Right renal pelvis (tissue), 4 donors: ENCODE data around the gene CCDC24. TPM values are rescaled to one million over a fixed set of nuclear protein-coding genes. Genes with fewer than 3 reads are reported as not detected.
A peak's percentile ranks its signal among the peaks of the same experiment; 100 is the strongest.

Experiments
- DNase-seq, 4 donors: peaks; one replicate each; pipeline ENCODE4 v3.0.0-alpha.2; 2013; ENCODE audit warnings: low read depth in 4 of 4, low spot score in 3 of 4, missing footprints in 1 of 4
- polyA plus RNA-seq, 4 donors: library from polyadenylated mRNA; unstranded; fragments of 120-200 nt; gene quantifications; one replicate each; pipeline ENCODE4 v1.2.1, GENCODE V29; 2013; ENCODE audit not compliant: insufficient read length in 4 of 4

Gene CCDC24
- polyA plus RNA-seq, 4 donors: 16.3 to 22.6 (median 20.5) TPM

DNA sequence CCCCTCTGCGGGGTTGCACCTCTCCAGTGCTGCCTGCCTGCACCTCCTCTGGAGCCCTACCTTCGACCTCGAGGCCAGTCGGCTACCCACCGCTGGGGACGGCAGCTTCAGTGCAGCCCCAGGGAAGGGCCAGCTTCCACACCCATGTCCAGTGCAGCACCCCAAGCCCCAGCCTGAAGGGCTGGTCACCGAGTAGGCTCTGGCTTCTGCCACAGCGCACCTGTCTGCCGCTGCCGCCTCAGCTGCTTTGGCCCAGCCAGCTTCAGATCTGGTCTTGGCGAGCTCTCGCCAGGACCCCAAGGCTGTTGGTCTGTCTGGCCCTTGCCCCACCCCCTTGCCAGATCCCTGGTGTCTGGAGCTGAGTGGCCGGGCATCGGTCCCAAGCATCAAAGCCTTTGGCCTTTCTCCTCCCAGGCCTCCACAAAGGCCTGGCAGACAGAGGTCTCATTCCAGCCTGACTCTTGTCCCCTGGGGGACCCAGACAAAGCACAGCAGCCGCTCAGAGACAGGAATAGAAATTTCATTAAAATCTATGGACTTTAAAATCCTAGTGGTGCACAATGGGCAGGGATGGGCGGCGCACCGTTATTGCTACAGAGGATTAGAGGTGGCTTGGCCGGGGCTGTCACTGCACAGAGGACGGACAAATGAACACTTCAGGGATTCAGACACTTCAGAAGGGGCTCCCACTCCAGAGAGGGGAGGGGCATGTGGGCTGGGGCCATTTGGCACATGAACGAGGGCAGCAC is 4.8 kb downstream of the CCDC24 start:
- DNase-seq: no peak

DNA sequence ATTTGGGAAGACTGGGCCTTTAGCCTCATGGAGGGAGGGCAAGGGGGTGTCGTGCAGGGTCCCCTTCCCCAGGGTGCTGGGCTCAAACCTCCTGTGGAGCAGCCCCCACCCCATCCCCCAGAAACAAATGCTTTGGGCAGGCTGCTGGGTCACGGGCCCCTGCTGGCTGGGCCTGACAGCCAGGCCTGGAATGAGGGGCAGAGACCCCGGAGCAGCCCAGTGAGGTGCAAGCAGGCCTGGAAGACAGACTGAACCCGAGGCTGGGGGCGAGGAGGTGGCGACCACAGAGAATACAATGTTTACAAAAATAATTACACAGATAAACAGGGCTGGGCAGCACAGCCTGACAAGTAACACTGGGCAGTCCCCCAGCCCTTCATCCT is 5.3 kb downstream of the CCDC24 start:
- DNase-seq: no peak

DNA sequence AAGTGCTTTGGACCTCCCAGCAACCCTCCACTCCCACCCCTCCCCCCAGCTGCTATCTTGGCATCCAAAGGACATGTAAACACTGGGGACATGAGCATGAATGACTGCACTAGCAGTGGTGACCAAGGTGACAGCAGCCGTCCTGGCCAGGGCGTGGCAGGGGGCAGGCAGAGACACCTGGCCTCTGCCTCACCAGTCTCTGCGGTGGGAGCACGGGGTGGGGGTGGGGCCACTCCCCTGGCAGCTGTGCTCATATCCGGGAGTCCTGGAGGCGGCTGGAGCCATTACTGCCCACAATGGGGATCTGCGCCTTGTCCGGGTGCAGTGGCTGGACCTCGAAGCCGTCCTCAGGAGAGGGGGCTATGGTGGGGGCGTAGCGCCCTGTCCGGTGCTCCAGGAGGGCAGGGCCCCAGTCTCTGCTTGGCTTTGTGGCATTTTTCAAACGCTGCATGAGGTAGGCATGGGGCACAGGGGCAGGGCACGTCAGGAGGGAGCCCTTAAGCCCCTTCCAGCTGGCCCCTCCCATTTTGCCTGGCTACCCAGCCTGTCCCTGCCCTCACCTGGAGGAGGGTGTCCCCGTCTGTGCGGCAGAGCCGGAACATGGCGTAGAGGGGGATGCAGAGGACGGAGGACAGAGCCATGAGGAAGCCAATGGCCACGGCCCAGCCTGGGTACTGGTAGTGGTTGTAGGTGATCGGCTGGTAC is 6.0 kb downstream of the CCDC24 start:
- no peak for DNase-seq

DNA sequence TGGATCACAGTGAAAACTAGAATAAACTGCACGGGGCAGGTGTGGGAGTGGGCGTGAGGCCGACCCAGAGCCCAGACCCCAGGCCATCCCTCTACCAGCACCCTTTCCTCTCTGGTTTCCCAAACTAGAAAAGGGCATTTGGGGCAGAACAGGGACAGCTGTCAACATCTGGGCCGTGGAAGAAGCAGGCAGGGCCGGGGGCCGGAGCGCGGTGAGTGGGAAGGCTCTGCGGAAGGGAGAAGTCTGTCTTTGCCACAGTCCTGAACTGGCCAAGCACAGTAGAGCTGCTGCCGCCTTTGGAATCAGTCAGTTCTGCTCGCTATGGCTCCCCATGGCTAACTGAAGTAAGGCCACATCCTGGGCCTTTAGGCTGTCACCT is 6.6 kb downstream of the CCDC24 start:
- DNase-seq: no peak

DNA sequence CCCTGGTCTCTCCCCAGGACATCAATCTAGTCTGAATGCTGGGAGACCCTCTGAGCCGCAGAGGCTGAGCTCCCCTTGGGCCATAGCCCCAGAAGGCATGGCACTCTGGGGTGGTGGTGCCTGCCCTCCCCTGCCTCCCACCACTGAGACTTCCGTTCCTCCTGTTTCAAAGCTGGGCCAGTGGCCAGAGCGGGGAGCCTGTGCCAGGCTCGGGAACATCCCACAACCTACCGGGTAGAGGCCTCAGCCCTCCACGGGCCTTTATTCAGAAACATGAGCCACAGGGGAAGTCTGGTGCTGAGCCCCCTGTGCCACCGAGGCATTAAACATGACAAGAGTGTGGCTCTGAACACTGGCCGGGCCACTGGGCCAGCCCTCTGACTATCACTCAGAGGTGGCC is 8.1 kb downstream of the CCDC24 start:
- DNase-seq: no peak

DNA sequence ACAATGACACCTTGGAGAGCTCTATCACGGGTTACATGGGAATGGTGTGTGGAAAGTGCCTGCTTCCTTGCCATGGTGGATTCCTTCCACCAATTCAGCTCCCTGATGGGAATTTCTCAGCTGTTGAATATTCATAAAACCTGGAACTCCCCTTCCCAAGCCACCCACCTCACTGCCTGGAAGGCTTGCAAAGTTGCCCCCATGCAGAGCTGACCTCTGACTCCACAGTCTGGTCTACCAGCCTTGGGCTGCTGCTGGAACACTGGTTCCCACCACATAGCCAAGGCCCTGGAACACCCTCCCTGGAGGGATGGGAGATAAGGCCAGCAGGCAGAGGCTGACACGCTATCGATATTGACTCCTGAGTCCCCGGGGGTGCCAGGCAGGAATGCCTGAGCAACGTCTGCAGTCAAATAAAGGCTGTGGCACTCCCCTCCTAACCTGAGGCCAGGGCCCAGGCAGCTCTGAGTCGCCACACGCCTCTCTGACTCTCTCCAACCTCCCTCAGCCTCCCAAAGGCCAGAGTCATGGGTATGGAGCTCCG is 8.8 kb downstream of the CCDC24 start:
- no peak for DNase-seq

DNA sequence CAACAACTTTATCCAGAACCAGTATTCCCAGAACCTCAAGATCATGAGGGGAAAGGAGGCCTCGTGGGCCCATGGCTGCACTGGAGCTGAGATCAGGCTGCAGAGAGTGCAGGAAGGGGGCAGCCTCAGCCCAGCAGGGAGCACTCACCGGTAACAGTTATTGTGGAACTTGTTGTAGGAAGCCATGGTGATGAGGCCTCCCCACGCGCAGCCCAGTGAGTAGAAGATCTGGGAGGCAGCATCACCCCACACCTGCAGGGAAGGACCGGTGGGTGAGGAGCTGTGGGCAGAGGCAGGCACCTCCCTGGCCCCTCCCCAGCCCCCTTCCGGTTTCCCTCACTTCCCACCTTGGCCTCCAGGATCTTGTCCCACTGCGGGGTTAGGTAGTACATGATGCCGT is 10.8 kb downstream of the CCDC24 start:
- DNase-seq: no peak

DNA sequence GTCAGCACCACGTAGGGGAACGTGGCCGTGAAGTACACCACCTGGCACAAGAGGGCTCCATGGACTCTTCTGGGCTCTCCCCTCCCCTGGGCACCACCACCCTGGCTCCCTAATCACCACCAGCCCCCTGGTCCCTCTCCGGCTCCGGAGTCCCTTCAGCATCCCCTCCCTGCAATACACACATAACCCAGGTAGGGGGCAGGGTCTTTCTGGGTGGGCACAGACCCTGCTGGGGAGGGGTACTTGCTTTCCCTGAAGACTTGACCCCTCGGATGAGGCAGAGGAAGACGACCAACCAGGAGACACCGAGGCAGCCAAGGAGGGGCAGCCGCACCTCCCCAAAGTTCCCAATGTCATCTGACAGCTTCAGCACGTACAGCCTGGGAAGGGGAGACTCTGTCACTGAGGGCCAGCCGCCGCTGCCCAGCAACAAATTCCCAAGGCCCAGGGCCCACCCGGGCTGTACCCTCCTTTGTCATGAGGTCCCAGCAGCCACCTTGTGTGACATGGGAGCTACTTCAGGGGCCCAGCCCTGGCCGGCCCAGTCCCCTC is 11.3 kb downstream of the CCDC24 start:
- no peak for DNase-seq

DNA sequence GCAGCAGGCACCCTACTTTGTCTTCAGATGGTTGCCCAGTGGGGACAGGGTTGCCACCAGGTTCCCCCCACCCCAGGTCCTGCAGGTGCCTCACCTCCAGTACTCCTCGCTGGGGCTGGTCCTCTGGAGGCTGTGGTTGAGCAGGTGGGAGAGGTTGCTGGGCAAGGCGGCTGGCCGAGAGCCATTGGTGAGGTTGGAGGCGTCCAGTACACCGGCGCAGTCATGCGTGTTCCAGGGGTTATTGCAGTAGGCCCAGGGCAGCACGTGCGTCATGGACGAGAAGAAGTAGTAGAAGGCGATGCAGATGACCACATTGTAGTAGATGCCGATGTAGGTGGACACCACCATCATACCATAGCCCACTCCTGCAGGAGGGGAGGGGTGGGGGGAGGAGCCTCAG is 16.9 kb downstream of the CCDC24 start:
- DNase-seq: no peak

DNA sequence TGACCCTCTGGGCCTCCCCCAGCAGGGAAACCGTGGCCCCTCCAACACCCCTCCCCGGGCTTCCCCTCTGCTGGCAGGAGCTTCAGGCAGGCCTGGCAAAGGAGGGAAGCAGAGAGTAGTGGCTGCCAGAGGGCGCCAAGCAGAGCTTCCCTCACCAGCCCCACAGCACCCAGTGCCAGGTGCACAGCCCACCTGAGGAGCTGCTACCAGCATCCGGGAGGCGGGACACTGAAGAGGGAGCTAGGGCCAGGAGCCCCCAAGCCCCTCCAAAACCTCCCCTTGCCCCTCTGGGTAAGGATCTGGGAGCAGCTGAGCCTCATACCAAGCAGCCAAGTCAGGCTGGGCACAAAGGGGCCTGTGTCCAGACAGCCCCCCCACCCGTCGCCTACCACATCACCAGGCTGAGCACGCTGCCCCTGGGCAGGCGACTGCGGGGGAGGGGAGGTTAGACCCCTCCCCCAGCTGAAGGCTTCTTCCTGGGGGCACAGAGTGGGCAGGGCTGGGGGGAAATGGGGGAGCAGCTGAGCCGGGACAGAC is 19.6 kb downstream of the CCDC24 start:
- no peak for DNase-seq

DNA sequence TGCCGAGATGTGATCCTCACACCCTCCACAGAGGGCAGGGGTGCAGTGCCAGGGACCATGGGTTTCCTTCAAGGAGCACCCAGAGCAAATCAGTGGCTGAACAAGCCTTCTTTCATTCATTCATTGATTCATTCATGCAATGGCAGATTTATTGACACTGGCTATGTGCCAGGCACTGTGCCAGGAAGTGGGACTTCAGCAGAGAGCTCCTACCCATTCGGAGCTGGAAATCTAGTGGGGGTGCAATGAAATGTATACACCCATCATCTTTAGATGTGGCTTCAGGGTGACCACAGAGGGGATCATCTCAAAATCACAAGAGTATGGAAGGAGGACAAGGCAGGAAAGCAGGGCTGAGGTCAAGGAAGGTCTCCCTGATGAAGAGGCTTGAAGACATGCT is 21.0 kb downstream of the CCDC24 start:
- no peak for DNase-seq

DNA sequence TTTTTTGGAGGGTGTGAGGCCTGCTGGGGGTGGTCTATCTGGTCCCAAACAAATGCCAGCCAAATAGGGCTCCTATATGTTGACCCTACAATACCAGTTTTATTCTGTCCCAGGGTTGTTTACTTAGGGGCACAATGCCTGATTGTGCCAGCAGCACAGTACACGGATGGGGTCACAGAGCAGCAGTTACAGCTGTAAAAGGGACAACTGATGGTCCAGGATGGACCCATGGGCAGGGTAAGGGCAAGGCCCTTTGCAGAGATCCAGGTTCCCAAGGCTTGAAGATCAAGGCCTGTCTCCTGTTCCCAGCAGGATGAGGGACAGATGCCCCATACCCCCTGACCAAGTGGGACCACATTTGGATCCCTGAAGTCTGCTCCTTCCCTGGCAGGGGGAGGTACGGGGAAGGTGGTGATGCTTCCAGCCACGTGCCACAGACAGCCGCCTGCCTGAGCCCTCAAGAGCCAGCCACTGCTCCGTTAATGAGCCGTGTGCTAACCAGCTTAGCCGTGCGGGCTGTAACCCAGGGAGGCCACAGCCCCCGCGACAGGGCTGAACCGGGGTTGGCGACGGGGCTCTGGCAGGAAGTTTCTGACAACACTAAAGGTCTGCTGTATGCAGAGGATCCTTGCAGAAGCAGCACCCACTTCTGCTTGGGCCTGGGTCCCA is 21.7 kb downstream of the CCDC24 start:
- DNase-seq: peak in 1 of 4 donors; percentile 24

DNA sequence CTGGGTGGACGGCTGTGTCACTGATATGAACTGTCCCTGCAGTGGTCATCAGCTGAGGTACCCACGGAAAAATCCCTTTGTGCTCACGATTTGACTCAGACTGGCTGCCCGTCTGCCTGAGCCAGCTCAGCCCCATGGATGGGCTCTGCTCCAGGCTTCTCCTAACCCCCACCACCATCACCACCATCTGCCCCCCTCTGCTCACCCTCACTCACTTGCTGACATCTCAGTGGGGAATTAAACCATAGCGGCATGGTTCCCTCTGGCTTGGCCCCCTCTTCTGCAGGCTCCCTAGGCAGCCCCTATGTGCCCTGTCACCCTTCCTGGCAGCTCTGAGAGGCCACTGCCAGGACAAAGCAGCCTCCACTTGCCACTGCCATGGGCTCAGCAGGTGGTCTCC is 22.6 kb downstream of the CCDC24 start:
- DNase-seq: no peak

DNA sequence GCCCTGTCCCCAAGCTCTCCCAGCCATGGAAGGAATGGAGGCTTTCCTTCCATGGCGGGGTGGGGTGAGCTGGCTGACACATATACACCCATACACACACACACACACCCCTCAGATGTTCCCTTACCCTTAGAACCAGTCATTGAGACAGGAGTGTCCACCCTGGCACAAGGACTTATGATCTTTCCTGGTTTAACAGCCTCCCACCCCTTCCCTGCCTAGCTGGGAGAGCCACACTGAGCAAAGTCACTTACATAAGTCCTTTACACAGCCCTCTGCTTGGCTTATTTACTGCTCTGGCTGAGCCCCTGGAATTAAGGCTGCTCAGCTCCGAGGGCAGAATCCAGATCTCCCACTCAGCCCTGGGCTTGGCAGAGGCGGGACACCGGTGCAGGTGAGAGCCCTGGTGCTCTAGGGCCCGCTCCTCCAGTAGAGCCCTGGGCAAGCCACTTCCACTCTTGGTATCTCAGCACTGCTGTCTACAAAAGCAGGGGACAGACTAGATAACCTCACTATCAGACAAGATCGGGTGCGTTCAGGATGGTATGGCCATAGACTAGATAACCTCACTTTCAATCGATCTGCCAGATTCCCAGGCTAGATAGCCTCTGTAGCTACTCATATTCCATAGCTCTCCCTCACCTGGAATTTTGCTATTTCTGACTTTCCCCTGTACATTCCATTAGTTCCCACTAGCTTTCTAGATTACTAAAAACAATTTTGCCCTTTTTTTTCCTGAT is 23.1 kb downstream of the CCDC24 start:
- no peak for DNase-seq

DNA sequence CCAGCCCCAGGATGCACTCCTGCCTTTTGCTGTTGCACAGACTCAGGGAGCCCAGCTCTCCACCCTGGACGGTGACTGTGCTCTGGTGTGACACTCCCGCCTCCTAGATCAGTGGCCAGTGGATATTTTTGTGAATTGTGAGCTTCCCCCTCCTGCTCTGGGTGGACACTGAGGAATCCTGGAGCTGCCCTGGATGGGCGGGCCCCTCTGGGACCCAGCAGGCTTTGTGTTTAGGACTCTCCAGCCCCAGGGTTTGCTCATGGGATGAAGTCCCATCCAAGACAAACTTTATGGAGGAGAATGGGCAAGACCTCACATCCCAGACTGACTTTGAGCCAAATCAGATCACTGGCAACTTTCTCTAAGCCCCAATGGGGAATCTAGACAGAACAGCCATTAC is 23.8 kb downstream of the CCDC24 start:
- no peak for DNase-seq

DNA sequence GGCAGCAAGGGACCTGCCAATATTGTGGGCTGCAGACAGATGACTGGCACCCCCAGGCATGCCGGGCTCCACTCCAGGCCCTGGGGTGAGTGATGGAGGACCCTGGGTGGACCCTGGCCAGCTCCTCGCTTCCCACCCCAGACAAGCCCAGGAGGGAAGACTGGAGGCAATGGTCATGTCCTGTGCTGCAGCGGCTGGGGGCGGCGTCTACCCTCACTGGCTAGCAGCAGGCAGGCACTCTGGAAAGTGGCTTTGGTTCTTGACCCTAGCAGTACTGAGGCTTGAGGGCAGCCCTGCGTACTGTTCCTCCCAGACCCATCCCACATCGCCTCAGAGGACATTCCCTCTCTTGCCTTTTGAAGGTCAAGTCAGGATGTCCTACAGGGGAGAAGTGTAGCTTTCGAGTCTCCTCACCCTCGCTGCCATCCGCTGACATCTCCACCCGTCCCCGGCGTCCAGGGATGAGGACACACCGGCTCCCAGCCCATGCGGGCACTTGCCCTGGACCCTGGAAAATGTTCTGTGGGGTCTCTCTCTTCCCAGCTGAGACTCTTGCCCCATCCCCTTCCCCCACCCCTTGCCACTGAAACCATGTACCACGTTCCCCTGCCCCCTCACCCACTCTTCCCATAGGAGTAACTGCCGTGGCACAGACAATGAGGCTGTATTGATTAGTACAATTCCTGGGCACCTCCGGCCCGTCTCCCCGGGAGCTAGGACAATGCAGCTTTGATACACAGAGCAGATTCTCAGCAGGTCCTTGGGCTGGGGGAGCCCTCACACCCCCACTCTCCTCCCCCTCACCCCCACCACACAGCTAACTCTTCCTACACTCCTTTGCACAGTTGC is 24.9 kb downstream of the CCDC24 start:
- no peak for DNase-seq

DNA sequence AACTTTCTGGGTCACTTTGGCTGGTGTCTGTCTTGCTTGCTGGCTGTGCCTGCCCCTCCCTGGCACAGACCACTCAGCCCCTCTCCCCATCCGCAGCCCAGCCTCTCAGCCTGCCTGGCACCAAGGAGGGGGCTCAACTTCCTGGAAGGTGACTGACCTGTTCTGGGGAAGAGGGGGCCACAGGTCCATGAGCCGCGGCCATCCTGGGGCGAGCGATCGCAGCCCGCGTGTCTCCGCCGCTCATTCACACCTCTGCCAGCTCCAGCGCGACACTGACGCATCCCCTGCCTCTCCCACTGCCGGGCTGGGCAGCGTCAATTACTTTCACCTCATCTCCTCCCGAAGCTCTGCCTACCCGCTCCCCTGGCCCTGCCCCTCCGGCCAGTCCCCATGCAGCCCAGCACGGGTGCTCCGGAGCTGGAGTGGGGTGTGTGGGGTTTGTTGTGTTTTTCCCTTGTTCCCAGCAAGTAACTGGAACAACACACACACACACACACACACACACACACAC is 25.5 kb downstream of the CCDC24 start:
- DNase-seq: no peak

DNA sequence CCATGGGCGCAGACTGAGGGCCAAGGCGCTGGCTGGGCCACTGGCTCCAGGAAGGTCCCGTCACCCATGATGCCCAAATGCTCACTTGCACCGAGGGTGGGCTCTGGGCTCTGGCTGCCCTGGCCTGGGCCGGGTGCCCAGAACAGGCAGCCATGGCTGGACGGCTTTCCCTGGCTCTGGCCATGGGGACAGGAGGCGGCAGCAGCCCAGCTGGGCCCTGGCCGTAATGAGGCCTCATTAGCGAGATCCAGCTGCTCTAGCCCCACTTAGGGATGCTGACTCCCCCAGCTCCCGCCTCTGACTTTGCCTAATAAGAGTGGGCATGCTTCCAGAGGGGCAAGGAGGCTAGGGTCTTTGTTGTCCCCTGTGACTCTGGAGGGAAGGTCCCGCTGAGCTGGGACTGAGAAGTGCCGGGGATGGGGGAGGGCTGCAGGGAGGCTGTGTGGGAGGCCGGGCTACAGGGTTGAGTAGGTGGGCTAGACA is 28.1 kb downstream of the CCDC24 start:
- DNase-seq: no peak

DNA sequence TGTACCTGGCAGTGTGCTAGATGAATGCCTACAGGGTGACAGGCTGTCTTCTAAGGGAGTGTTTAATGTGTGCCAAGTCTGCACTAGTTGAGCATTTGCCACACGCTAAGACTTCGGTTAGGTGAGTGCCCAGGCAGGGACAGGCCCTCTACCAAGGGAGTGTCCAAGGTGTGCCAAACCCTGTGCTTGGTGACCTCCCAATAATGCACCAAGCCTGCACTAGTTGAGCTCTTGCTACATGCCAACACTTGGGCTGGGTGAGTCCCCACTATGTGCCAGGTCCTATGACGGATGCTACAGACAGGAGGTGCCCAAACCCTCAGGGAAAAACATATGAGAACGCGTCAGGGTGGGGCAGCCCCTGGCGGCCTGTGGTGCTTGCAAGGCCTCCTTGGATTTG is 29.1 kb downstream of the CCDC24 start:
- DNase-seq: no peak
